Choroid plexus epithelial cell (primary cell): Measurements from ENCODE around the gene SUGP2.
A peak's percentile ranks its signal among the peaks of the same experiment; 100 is the strongest.

Source experiments
- DNase-seq: peaks from one replicate; pipeline ENCODE4 v3.0.0-alpha.2; 2010; ENCODE audit warnings: low read depth
- H3K4me3 ChIP-seq: 2 replicates; pipeline ENCODE4 v1.5.1; 2011; ENCODE audit warnings: low read depth, mild to moderate bottlenecking, control low read depth, low read length, moderate library complexity
- CTCF ChIP-seq: conservative IDR thresholded peaks from 2 replicates; pipeline ENCODE4 v1.5.1; 2011; ENCODE audit warnings: low read depth, mild to moderate bottlenecking, control low read depth, inconsistent platforms, low read length, moderate library complexity

SUGP2 gene

GRCh38 chr19:18967358-18968146 lies 65.8 kb downstream of the SUGP2 start:
- no peak for TF ChIP-seq CTCF
- no peak overlapping the region for H3K4me3 ChIP-seq
- DNase-seq: peak; percentile 79

GRCh38 chr19:18966307-18966706 lies 67.0 kb downstream of the SUGP2 start:
- H3K4me3 ChIP-seq: no peak overlapping the region
- DNase-seq: no peak
- TF ChIP-seq CTCF: no peak

GRCh38 chr19:18964121-18964520 lies 69.2 kb downstream of the SUGP2 start:
- no peak overlapping the region for H3K4me3 ChIP-seq
- DNase-seq: no peak
- no peak for TF ChIP-seq CTCF

GRCh38 chr19:18961767-18962620 lies 71.3 kb downstream of the SUGP2 start:
- no peak for DNase-seq
- no peak for TF ChIP-seq CTCF
- no peak overlapping the region for H3K4me3 ChIP-seq

- TF ChIP-seq CTCF: no peak
- no peak for DNase-seq
- no peak overlapping the region for H3K4me3 ChIP-seq
Measured at GRCh38 chr19:18960370-18960769, 72.9 kb downstream of the SUGP2 start.

GRCh38 chr19:18955042-18955441 lies 78.3 kb downstream of the SUGP2 start:
- no peak overlapping the region for H3K4me3 ChIP-seq
- TF ChIP-seq CTCF: no peak
- DNase-seq: no peak
